ENCODE measurements around the gene INTU.

The INTU gene

DNA sequence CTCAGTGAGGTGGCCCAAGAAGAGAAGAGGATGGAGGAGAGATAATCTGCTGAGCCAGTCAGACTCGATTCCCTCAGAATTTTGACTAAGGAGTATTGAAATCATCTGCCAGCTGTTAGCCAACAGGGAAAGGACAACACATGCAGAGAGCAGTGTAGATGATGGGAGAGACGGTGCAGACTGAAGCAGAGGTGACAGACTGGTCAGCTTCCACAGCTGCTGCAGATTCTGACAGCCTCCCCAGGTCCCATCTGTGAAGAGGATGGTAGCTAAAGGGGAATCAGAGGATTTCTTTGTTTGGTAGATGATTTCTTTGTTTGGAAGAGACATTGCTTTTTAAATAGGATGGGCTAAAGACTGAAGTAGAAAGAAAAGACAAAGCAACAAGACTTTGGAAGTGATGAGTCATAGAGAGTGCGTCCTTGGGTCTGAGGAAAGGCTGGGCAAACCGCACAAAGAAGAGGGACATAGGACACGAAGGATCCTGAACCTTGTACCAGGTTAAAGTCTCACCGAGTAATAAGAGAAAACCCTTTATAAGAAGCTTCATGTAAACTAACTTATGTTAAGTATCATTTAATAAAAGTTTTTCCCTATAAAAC, 27.6 kb downstream of the INTU start:
- no peaks in the 10 kb centered on the region for H3K9me2 ChIP-seq (ENCODE audit: low read depth, low read length)
- no peaks in the 10 kb centered on the region for H3K79me2 ChIP-seq (ENCODE audit: insufficient read depth, low read length)
- H4K20me1 ChIP-seq (ENCODE audit: insufficient read depth, low read length), result no peaks in the 10 kb centered on the region
- H3K9me3 ChIP-seq (ENCODE audit: low read length), result no peaks in the 10 kb centered on the region
- no peak overlapping the region for H2AFZ ChIP-seq (ENCODE audit: low read length)
- H3K27me3 ChIP-seq (ENCODE audit: insufficient read depth, low read length), result no peaks in the 10 kb centered on the region
- H3K36me3 ChIP-seq (ENCODE audit: insufficient read depth, low read length), result no peaks in the 10 kb centered on the region
- no peak overlapping the region for H3K4me2 ChIP-seq (ENCODE audit: low read length)
- no peaks in the 10 kb centered on the region for H3K4me1 ChIP-seq (ENCODE audit: insufficient read depth, low read length, severe bottlenecking)
- no peak for TF ChIP-seq EZH2 (IDR thresholded peaks at IDR 0.05; ENCODE audit: borderline replicate concordance, low read length)
- TF ChIP-seq, protein P1, sequence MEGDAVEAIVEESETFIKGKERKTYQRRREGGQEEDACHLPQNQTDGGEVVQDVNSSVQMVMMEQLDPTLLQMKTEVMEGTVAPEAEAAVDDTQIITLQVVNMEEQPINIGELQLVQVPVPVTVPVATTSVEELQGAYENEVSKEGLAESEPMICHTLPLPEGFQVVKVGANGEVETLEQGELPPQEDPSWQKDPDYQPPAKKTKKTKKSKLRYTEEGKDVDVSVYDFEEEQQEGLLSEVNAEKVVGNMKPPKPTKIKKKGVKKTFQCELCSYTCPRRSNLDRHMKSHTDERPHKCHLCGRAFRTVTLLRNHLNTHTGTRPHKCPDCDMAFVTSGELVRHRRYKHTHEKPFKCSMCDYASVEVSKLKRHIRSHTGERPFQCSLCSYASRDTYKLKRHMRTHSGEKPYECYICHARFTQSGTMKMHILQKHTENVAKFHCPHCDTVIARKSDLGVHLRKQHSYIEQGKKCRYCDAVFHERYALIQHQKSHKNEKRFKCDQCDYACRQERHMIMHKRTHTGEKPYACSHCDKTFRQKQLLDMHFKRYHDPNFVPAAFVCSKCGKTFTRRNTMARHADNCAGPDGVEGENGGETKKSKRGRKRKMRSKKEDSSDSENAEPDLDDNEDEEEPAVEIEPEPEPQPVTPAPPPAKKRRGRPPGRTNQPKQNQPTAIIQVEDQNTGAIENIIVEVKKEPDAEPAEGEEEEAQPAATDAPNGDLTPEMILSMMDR (IDR thresholded peaks at IDR 0.05; ENCODE audit: low read length), result no peak
- H3K4me3 ChIP-seq (ENCODE audit: low read depth, low read length, poor library complexity, severe bottlenecking), result no peak overlapping the region
- no peak overlapping the region for H3K27ac ChIP-seq (ENCODE audit: low read depth, low read length, poor library complexity, severe bottlenecking)
- H3K9ac ChIP-seq (ENCODE audit: low read length), result no peak overlapping the region
- no peaks in the 10 kb centered on the region for H3F3A ChIP-seq (ENCODE audit: insufficient read depth, low read length)

DNA sequence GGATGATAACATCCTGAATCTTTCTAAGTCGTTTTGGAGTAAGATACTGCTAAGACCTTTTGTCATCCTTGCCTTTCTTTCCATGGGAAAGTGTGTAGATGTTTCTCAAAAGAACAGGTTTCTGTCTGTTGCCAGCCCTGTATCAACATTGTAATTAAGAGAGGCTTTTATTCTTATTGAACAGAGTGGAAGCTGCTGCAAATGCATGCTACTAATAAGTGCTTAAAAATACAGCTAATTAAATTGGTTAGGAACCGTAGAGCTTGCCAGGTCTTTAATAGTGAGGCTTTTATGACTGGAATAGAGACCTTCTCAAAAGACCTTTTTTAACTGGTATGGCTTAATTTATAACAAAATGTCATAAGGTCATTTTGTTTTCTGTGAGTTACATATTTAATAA, 34.4 kb downstream of the INTU start:
- H3K36me3 ChIP-seq (ENCODE audit: insufficient read depth, low read length), result no peaks in the 10 kb centered on the region
- H3K9me3 ChIP-seq (ENCODE audit: low read length), result no peaks in the 10 kb centered on the region
- H4K20me1 ChIP-seq (ENCODE audit: insufficient read depth, low read length), result no peaks in the 10 kb centered on the region
- no peak for TF ChIP-seq EZH2 (IDR thresholded peaks at IDR 0.05; ENCODE audit: borderline replicate concordance, low read length)
- TF ChIP-seq, protein P1 (IDR thresholded peaks at IDR 0.05; ENCODE audit: low read length), result no peak
- no peaks in the 10 kb centered on the region for H3K9me2 ChIP-seq (ENCODE audit: low read depth, low read length)
- H3K4me2 ChIP-seq (ENCODE audit: low read length), result no peak overlapping the region
- no peak overlapping the region for H3K9ac ChIP-seq (ENCODE audit: low read length)
- H3K79me2 ChIP-seq (ENCODE audit: insufficient read depth, low read length), result no peaks in the 10 kb centered on the region
- H3K27me3 ChIP-seq (ENCODE audit: insufficient read depth, low read length), result no peaks in the 10 kb centered on the region
- H3K4me3 ChIP-seq (ENCODE audit: low read depth, low read length, poor library complexity, severe bottlenecking), result no peak overlapping the region
- no peak overlapping the region for H2AFZ ChIP-seq (ENCODE audit: low read length)
- H3F3A ChIP-seq (ENCODE audit: insufficient read depth, low read length), result no peaks in the 10 kb centered on the region
- H3K4me1 ChIP-seq (ENCODE audit: insufficient read depth, low read length, severe bottlenecking), result no peaks in the 10 kb centered on the region
- no peak overlapping the region for H3K27ac ChIP-seq (ENCODE audit: low read depth, low read length, poor library complexity, severe bottlenecking)

GRCh38 chr4:127667772-127668171, 35.0 kb downstream of the INTU start:
- H3K27ac ChIP-seq (ENCODE audit: low read depth, low read length, poor library complexity, severe bottlenecking), result no peak overlapping the region

More at GRCh38 chr4:127667772-127668171, 35.0 kb downstream of the INTU start:
- H3F3A ChIP-seq (ENCODE audit: insufficient read depth, low read length), result no peaks in the 10 kb centered on the region
- H3K9me3 ChIP-seq (ENCODE audit: low read length), result no peaks in the 10 kb centered on the region
- no peak overlapping the region for H3K9ac ChIP-seq (ENCODE audit: low read length)
- H3K9me2 ChIP-seq (ENCODE audit: low read depth, low read length), result no peaks in the 10 kb centered on the region
- no peaks in the 10 kb centered on the region for H3K36me3 ChIP-seq (ENCODE audit: insufficient read depth, low read length)
- TF ChIP-seq EZH2 (IDR thresholded peaks at IDR 0.05; ENCODE audit: borderline replicate concordance, low read length), result no peak
- TF ChIP-seq, protein P1 (IDR thresholded peaks at IDR 0.05; ENCODE audit: low read length), result no peak
- no peak overlapping the region for H3K4me2 ChIP-seq (ENCODE audit: low read length)
- H3K79me2 ChIP-seq (ENCODE audit: insufficient read depth, low read length), result no peaks in the 10 kb centered on the region
- H3K27me3 ChIP-seq (ENCODE audit: insufficient read depth, low read length), result no peaks in the 10 kb centered on the region
- no peaks in the 10 kb centered on the region for H3K4me1 ChIP-seq (ENCODE audit: insufficient read depth, low read length, severe bottlenecking)
- H4K20me1 ChIP-seq (ENCODE audit: insufficient read depth, low read length), result no peaks in the 10 kb centered on the region
- no peak overlapping the region for H2AFZ ChIP-seq (ENCODE audit: low read length)
- no peak overlapping the region for H3K4me3 ChIP-seq (ENCODE audit: low read depth, low read length, poor library complexity, severe bottlenecking)

Measured in OCI-LY1 (cell line).